GM12891 (cell line): Measurements from ENCODE around the gene APAF1. TPM values are rescaled to one million over a fixed set of nuclear protein-coding genes. Genes with fewer than 3 reads are reported as not detected.
"Not testable (repeated sequence)": the region's sequence is repeated elsewhere in the genome, so short reads cannot be mapped to it uniquely, and the experiment has no call there.

Experiments
- DNase-seq: peaks from one replicate; pipeline ENCODE4 v3.0.0; 2011; ENCODE audit warnings: low spot score; ENCODE audit not compliant: insufficient read length
- FAIRE-seq: peaks from 2 replicates; lab custom pipeline; 2011; peaks lifted over from hg19 to GRCh38; lab: Jason Lieb, UNC
- PAX5 ChIP-seq: IDR thresholded peaks from 2 replicates; pipeline ENCODE4 v1.6.1; 2011; ENCODE audit warnings: low read length, moderate library complexity, mild to moderate bottlenecking; ENCODE audit not compliant: insufficient read depth, severe bottlenecking
- POLR2A ChIP-seq: IDR thresholded peaks from 2 replicates; pipeline ENCODE4 v1.6.1; 2011; ENCODE audit warnings: low read depth, low read length, control low read depth
- POLR2AphosphoS5 ChIP-seq: IDR thresholded peaks from 2 replicates; pipeline ENCODE4 v1.6.1; 2011; ENCODE audit warnings: low read depth, low read length, control low read depth
- POU2F2 ChIP-seq: IDR thresholded peaks from 2 replicates; pipeline ENCODE4 v1.6.1; 2011; ENCODE audit warnings: low read depth, mild to moderate bottlenecking, control low read depth, low read length, moderate library complexity
- SPI1 ChIP-seq: IDR thresholded peaks from 2 replicates; pipeline ENCODE4 v1.6.1; 2011; ENCODE audit warnings: low read depth, low read length, control low read depth
- TAF1 ChIP-seq: IDR thresholded peaks from 2 replicates; pipeline ENCODE4 v1.6.1; 2011; ENCODE audit warnings: low read depth, low read length, control low read depth
- polyA plus RNA-seq: library from polyadenylated mRNA; unstranded; fragments of >200 nt; gene quantifications from one replicate; pipeline ENCODE4 v1.2.1, GENCODE V29; 2012; ENCODE audit warnings: low read depth, missing spikeins, inconsistent platforms; ENCODE audit not compliant: missing spikeins

APAF1 gene, protein sequence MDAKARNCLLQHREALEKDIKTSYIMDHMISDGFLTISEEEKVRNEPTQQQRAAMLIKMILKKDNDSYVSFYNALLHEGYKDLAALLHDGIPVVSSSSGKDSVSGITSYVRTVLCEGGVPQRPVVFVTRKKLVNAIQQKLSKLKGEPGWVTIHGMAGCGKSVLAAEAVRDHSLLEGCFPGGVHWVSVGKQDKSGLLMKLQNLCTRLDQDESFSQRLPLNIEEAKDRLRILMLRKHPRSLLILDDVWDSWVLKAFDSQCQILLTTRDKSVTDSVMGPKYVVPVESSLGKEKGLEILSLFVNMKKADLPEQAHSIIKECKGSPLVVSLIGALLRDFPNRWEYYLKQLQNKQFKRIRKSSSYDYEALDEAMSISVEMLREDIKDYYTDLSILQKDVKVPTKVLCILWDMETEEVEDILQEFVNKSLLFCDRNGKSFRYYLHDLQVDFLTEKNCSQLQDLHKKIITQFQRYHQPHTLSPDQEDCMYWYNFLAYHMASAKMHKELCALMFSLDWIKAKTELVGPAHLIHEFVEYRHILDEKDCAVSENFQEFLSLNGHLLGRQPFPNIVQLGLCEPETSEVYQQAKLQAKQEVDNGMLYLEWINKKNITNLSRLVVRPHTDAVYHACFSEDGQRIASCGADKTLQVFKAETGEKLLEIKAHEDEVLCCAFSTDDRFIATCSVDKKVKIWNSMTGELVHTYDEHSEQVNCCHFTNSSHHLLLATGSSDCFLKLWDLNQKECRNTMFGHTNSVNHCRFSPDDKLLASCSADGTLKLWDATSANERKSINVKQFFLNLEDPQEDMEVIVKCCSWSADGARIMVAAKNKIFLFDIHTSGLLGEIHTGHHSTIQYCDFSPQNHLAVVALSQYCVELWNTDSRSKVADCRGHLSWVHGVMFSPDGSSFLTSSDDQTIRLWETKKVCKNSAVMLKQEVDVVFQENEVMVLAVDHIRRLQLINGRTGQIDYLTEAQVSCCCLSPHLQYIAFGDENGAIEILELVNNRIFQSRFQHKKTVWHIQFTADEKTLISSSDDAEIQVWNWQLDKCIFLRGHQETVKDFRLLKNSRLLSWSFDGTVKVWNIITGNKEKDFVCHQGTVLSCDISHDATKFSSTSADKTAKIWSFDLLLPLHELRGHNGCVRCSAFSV (N-terminal part only)
- polyA plus RNA-seq = 4.4 TPM

DNA sequence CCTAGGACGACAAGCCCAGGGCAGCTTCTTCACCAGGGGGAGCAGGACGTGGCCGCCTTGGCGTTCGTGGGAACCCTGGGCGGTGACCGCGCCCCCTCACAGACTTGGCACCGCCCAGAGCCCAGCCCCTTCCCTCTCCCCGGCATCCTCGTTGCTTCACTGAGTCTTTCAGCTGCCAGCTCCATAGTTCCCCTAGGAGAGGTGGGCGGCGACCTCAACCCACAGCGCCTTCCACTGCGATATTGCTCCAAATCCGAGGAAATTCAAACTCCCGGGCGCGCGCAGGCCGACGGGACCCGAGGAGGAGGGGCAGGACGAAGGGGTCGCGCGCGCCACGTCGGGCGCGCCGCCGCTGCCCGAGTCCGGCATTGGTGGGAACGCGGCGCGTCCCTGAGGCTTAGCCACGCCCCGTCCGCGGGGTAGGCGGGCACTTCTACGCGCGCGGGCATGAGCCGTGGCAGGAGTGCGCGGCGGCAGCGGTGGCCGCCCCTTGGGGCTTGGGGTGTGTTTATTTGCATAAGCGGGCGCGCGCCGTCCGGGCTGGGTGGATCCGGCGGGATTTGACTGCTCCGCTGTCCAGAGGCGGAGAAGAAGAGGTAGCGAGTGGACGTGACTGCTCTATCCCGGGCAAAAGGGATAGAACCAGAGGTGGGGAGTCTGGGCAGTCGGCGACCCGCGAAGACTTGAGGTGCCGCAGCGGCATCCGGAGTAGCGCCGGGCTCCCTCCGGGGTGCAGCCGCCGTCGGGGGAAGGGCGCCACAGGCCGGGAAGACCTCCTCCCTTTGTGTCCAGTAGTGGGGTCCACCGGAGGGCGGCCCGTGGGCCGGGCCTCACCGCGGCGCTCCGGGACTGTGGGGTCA, at the start of gene APAF1, which contains the start of gene IKBIP:
APAF1 (plus strand) TSS at position 579 of the 860 bp plus-strand sequence. CDS start 3,070 bp downstream, outside the sequence.
IKBIP (minus strand) TSS at position 77 of the 860 bp plus-strand sequence. CDS start 87 bp downstream, outside the sequence.
- TF ChIP-seq POLR2AphosphoS5 = peak; percentile 80
- peak; percentile 80 for TF ChIP-seq POLR2A
- TF ChIP-seq POU2F2 = peak; percentile 97
- peak; percentile 52; the same call in 1 of the 2 replicates for TF ChIP-seq TAF1
- no peak for TF ChIP-seq SPI1
- TF ChIP-seq PAX5 = no peak
- DNase-seq (peak; percentile 85), FAIRE-seq (peak; percentile 100)

DNA sequence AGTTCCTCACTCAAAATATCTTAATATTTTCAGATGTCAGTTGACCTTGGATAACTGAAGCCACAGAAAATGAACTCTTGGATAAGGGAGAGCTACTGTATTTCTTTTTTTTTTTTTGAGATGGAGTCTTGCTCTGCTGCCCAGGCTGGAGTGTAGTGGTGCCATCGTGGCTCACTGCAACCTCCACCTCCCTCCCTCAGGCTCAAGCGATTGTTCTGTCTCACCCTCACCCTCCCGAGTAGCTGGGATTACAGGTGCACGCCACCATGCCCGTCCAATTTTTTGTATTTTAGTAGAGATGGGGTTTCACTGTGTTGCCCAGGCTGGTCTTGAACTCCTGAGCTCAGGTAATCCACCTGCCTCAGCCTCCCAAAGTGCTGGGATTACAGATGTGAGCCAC, 47.8 kb upstream of the APAF1 start:
- FAIRE-seq, DNase-seq: not testable (repeated sequence)

DNA sequence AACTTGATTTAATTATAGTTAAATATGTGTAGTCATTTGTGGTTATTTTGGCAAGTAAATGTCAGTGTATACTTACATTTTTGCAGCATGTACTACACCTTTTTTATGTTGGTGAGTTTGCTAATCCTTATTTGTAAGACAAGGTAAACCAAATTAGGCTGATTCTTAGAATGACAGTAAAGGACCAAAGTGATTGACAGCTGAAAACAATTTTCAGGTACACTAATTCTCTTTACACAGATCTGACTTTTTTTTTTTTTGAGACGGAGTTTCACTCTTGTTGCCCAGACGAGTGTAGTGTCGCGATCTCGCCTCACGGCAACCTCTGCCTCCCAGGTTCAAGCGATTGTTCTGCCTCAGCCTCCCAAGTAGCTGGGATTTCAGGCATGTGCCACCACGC, 43.2 kb upstream of the APAF1 start:
- DNase-seq (no peak), FAIRE-seq (no peak)
- TF ChIP-seq POLR2A (no peak), TAF1 (no peak), POLR2AphosphoS5 (no peak), PAX5 (no peak), POU2F2 (no peak), SPI1 (no peak)

DNA sequence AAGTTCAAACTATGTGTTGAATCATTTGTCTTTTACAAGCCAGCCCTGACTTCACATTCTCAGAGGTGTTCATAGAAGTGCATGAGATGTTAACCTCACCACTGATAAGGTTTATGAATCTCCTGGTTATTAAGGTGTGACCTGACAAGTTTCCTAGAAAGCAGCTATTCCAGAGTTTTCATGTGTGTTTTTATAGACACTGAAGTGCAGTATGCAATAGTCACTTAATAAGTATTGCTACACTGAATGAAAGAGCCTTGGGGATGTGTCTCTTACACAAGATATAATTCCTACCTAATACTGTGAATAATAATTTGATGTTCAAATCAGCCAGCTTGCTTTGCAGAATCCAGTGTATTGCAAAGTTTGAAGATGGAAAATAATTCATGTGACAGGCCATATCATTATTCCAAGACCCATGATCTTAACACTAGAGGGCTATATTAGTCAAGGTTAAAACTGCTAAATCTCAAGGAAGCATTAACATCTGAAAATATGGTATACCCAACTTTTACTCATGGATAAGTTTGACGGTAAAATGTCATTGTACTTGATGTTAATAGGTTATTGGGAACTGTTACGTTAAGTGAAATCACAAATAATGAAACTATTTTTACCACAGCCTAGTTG, 38.6 kb upstream of the APAF1 start:
- DNase-seq (no peak), FAIRE-seq (peak; percentile 43)
- TF ChIP-seq PAX5 (no peak), POLR2AphosphoS5 (no peak), POU2F2 (no peak), POLR2A (no peak), TAF1 (no peak), SPI1 (no peak)

DNA sequence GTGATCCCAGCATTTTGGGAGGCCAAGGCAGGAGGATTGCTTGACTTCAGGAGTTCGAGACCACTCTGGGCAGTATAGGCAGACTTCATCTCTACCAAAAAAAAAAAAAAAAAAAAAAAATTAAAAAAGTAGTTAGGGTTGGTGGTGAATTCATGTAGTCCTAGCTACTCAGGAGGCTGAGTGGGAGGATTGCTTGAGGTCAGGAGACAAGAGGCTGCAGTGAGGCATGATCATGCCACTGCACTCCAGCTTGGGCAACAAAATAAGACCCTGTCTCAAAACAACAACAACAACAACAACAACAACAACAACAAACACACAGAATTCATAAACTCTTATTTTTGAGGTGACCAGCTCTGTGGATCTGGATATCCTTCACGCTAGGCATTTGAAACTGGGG, 34.5 kb upstream of the APAF1 start:
- FAIRE-seq (no peak), DNase-seq (no peak)
- TF ChIP-seq POLR2AphosphoS5 = no peak
- no peak for TF ChIP-seq PAX5
- no peak for TF ChIP-seq POU2F2
- no peak for TF ChIP-seq SPI1
- TF ChIP-seq TAF1 = no peak
- no peak for TF ChIP-seq POLR2A

DNA sequence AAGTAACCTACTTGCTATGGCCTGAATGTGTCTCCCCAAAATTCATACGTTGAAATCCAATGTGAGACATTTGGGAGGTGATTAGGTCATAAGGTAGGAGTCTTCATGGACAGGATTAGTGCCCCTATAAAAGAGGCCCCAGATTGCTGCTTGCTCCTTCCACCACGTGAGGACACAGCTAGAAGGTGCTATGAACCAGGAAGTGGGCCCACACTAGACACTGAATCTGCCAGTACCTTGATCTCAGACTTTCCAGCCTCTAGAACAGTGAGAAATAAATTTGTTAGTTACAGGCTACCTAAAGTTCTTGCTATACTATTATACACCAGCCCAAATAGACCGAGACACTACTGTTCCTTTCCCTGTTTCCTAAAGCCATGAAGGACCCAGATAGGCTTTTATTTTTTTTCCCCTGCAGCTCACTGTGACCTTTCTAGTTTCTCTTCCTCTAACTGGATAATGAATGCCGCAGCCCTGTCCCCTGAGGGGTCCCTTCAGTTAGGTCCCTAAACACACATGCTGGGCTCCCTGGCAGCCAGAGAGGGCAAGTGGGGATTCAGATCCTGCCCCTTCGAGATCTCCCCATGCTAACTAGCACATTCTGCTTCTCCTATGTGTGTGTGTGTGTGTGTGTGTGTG, 32.3 kb upstream of the APAF1 start:
- no peak for DNase-seq
- peak; percentile 78 for FAIRE-seq
- TF ChIP-seq SPI1 (peak; percentile 86), PAX5 (no peak), POLR2A (peak; percentile 68; the same call in 1 of the 2 replicates), POLR2AphosphoS5 (no peak)

DNA sequence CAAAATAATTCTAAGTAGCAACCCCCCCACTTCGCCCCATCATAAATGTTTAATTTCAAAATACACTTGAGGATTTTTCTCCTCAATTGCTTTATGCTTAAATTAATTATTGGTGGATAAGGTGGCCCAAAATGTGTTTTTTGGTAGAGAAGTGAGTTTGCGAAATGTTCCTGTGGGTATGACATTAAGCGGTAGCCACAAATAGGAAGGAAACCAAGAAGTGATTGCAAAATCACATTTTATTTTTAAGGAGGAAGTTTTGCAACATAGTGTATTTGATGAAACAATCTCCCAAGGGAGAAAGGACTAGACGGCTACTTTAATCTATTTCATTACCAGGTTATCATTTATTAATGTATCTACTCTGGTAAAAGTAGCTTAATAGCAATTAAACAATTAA, 26.1 kb upstream of the APAF1 start:
- no peak for FAIRE-seq
- TF ChIP-seq TAF1 = no peak
- TF ChIP-seq SPI1 = no peak
- TF ChIP-seq PAX5 = no peak
- no peak for TF ChIP-seq POU2F2
- no peak for TF ChIP-seq POLR2A
- no peak for TF ChIP-seq POLR2AphosphoS5

More for the DNA sequence above, 26.1 kb upstream of the APAF1 start:
- no peak for DNase-seq
